Upper lobe of left lung (tissue), 4 donors: ENCODE measurements around the gene DAPK1.

ENCODE experiments used
- EP300 ChIP-seq, 4 donors: sonication (generic); formaldehyde crosslinking; IDR thresholded peaks; one replicate each; pipeline ENCODE4 v1.5.1; 2017; ENCODE audit warnings: antibody characterized with exemption in 4 of 4, control low read depth in 2 of 4
- POLR2A ChIP-seq, 4 donors: fragments of 450-650 bp; IDR thresholded peaks; one replicate each; pipeline ENCODE4 v1.5.1; 2016 to 2017; ENCODE audit warnings: antibody characterized with exemption in 4 of 4, mild to moderate bottlenecking in 2 of 4
- POLR2AphosphoS5 ChIP-seq, 2 donors: sonication (generic); formaldehyde crosslinking; IDR thresholded peaks; one replicate each; pipeline ENCODE4 v1.5.1; 2017; ENCODE audit warnings: antibody characterized with exemption in 2 of 2
- TF ChIP-seq, protein P1 (sequence below), 6 experiments: fragments of 450-650 bp in 4 of 6; fragments of 200-600 bp in 2 of 6; sonication (generic) in 2 of 6; IDR thresholded peaks; one replicate each; pipeline ENCODE4 v1.5.1; 2016 to 2019; ENCODE audit warnings: antibody characterized with exemption in 6 of 6

DNA sequence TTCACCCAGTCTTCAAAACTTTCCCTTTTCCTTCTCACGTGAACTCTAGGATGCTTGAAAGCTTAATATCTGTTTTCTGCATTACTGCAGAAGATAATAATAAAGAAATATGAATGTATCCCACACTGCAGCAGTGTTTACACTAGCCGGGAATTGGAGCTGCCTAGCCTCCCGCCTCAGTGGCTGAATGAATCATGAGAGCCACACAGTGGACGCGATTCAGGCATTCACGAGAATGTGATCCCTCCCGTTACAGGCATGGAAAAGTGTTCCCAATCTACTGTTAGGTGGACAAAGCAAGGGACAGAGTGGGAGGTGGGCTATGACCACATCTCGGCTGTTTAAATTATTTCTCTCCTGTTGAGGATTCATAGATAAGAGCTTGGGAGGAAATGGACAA lies 158.8 kb downstream of the DAPK1 start:
- TF ChIP-seq, protein P1, sequence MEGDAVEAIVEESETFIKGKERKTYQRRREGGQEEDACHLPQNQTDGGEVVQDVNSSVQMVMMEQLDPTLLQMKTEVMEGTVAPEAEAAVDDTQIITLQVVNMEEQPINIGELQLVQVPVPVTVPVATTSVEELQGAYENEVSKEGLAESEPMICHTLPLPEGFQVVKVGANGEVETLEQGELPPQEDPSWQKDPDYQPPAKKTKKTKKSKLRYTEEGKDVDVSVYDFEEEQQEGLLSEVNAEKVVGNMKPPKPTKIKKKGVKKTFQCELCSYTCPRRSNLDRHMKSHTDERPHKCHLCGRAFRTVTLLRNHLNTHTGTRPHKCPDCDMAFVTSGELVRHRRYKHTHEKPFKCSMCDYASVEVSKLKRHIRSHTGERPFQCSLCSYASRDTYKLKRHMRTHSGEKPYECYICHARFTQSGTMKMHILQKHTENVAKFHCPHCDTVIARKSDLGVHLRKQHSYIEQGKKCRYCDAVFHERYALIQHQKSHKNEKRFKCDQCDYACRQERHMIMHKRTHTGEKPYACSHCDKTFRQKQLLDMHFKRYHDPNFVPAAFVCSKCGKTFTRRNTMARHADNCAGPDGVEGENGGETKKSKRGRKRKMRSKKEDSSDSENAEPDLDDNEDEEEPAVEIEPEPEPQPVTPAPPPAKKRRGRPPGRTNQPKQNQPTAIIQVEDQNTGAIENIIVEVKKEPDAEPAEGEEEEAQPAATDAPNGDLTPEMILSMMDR (IDR thresholded peaks at IDR 0.05): no peak
- no peak for TF ChIP-seq POLR2A (IDR thresholded peaks at IDR 0.05)
- no peak for TF ChIP-seq EP300 (IDR thresholded peaks at IDR 0.05)
- TF ChIP-seq POLR2AphosphoS5 (IDR thresholded peaks at IDR 0.05): no peak
